Nephron (organoid): ENCODE measurements around the gene LGI4.

Source experiments
- H3K27ac Mint-ChIP-seq, 3 experiments: 2 replicates each; pipeline ENCODE4 v1.8.0; 2020; ENCODE audit warnings: mixed read lengths in 3 of 3, mild to moderate bottlenecking in 2 of 3, moderate library complexity in 1 of 3
- H3K27me3 Mint-ChIP-seq: 2 replicates; pipeline ENCODE4 v1.8.0; 2021; ENCODE audit warnings: low read depth, mild to moderate bottlenecking, moderate library complexity, mixed read lengths
- H3K36me3 Mint-ChIP-seq: 2 replicates; pipeline ENCODE4 v1.8.0; 2020; ENCODE audit warnings: low read depth, mixed read lengths
- H3K4me1 Mint-ChIP-seq: 2 replicates; pipeline ENCODE4 v1.8.0; 2020; ENCODE audit warnings: mixed read lengths
- H3K4me3 Mint-ChIP-seq, 3 experiments: 2 replicates each; pipeline ENCODE4 v1.8.0; 2020; ENCODE audit warnings: mild to moderate bottlenecking in 3 of 3, mixed read lengths in 3 of 3, moderate library complexity in 2 of 3
- H3K9me3 Mint-ChIP-seq: 2 replicates; pipeline ENCODE4 v1.8.0; 2020; ENCODE audit warnings: mixed read lengths
- CTCF ChIP-seq, 3 experiments: fragments of 200-600 bp; sonication (generic); IDR thresholded peaks; one replicate each; pipeline ENCODE4 v1.5.0; 2021; ENCODE audit warnings: antibody characterized with exemption in 3 of 3; ENCODE audit not compliant: unreplicated experiment in 3 of 3

Gene LGI4

GRCh38 chr19:35169221-35169995 is 34.5 kb upstream of the LGI4 start:
- Mint-ChIP-seq H3K4me1 (no peaks in the 10 kb centered on the region), H3K36me3 (peaks cover 13% of the 10 kb centered on the region), H3K9me3 (peaks cover 13% of the 10 kb centered on the region), H3K4me3 (no peak overlapping the region), H3K27ac (no peak overlapping the region), H3K27me3 (no peaks in the 10 kb centered on the region)
- TF ChIP-seq CTCF (IDR thresholded peaks at IDR 0.05; ENCODE audit: unreplicated experiment in 3 of 3): no peak

GRCh38 chr19:35168196-35168595 is 33.3 kb upstream of the LGI4 start:
- H3K36me3 Mint-ChIP-seq: peaks cover 13% of the 10 kb centered on the region

GRCh38 chr19:35167251-35168119 is 32.6 kb upstream of the LGI4 start:
- no peaks in the 10 kb centered on the region for H3K4me1 Mint-ChIP-seq
- H3K4me3 Mint-ChIP-seq: no peak overlapping the region
- H3K27me3 Mint-ChIP-seq: no peaks in the 10 kb centered on the region
- TF ChIP-seq CTCF (IDR thresholded peaks at IDR 0.05; ENCODE audit: unreplicated experiment in 3 of 3): no peak
- peaks cover 13% of the 10 kb centered on the region for H3K36me3 Mint-ChIP-seq
- peaks cover 24% of the 10 kb centered on the region for H3K9me3 Mint-ChIP-seq
- no peak overlapping the region for H3K27ac Mint-ChIP-seq

More at GRCh38 chr19:35168196-35168595, 33.3 kb upstream of the LGI4 start:
- H3K4me1 Mint-ChIP-seq: no peaks in the 10 kb centered on the region
- H3K27me3 Mint-ChIP-seq: no peaks in the 10 kb centered on the region
- no peak overlapping the region for H3K27ac Mint-ChIP-seq
- H3K9me3 Mint-ChIP-seq: peaks cover 22% of the 10 kb centered on the region
- no peak for TF ChIP-seq CTCF (IDR thresholded peaks at IDR 0.05; ENCODE audit: unreplicated experiment in 3 of 3)
- no peak overlapping the region for H3K4me3 Mint-ChIP-seq

- H3K4me1 Mint-ChIP-seq: no peaks in the 10 kb centered on the region
- H3K4me3 Mint-ChIP-seq: no peak overlapping the region
- H3K36me3 Mint-ChIP-seq: peaks cover 13% of the 10 kb centered on the region
- H3K27me3 Mint-ChIP-seq: no peaks in the 10 kb centered on the region
- no peak overlapping the region for H3K27ac Mint-ChIP-seq
- peaks cover 28% of the 10 kb centered on the region for H3K9me3 Mint-ChIP-seq
- TF ChIP-seq CTCF (IDR thresholded peaks at IDR 0.05; ENCODE audit: unreplicated experiment in 3 of 3): no peak
Measured at GRCh38 chr19:35166100-35167063, 31.5 kb upstream of the LGI4 start.

- Mint-ChIP-seq H3K4me1 (no peaks in the 10 kb centered on the region), H3K36me3 (peaks cover 13% of the 10 kb centered on the region), H3K9me3 (peaks cover 28% of the 10 kb centered on the region), H3K27me3 (peaks cover 2% of the 10 kb centered on the region), H3K27ac (no peak overlapping the region), H3K4me3 (no peak overlapping the region)
- TF ChIP-seq CTCF (IDR thresholded peaks at IDR 0.05; ENCODE audit: unreplicated experiment in 3 of 3): no peak
Measured at GRCh38 chr19:35165200-35166058, 30.6 kb upstream of the LGI4 start.
